Transverse colon (tissue), 4 donors: ENCODE measurements around the gene TM4SF4. TPM values are rescaled to one million over a fixed set of nuclear protein-coding genes. Genes with fewer than 3 reads are reported as not detected.

ENCODE experiments used
- DNase-seq: peaks from one replicate; pipeline ENCODE4 v3.0.0-alpha.2; 2019
- H3K27ac ChIP-seq, 4 donors: fragments of 200-600 bp; sonication (generic); 2 replicates each; pipeline ENCODE4 v1.5.1; 2016 to 2018; ENCODE audit warnings: inconsistent platforms in 4 of 4
- H3K27me3 ChIP-seq: fragments of 200-600 bp; sonication (generic); 2 replicates; pipeline ENCODE4 v1.5.1; 2017; ENCODE audit warnings: inconsistent platforms
- H3K36me3 ChIP-seq, 4 donors: fragments of 200-600 bp; sonication (generic); 2 replicates each; pipeline ENCODE4 v1.5.1; 2017 to 2019; ENCODE audit warnings: inconsistent platforms in 4 of 4
- H3K4me1 ChIP-seq, 4 donors: fragments of 200-600 bp; sonication (generic); 2 replicates each; pipeline ENCODE4 v1.5.1; 2017 to 2020; ENCODE audit warnings: inconsistent platforms in 4 of 4
- H3K4me3 ChIP-seq, 4 donors: fragments of 200-600 bp; sonication (generic); 1 replicate in 1 of 4; 2 replicates in 3 of 4; pipeline versions ENCODE4 v1.5.1 to v1.6.1; 2017 to 2019; ENCODE audit warnings: inconsistent platforms in 4 of 4
- H3K9me3 ChIP-seq, 2 donors: fragments of 200-600 bp; sonication (generic); 2 replicates each; pipeline ENCODE4 v1.5.1; 2017 to 2019; ENCODE audit warnings: inconsistent platforms in 2 of 2
- EP300 ChIP-seq: sonication (generic); formaldehyde crosslinking; IDR thresholded peaks from one replicate; pipeline ENCODE4 v1.6.1; 2017; ENCODE audit warnings: antibody characterized with exemption, low read depth
- POLR2A ChIP-seq: fragments of 450-650 bp; IDR thresholded peaks from one replicate; pipeline ENCODE4 v1.6.1; 2016; ENCODE audit warnings: antibody characterized with exemption, mild to moderate bottlenecking, moderate library complexity
- POLR2AphosphoS5 ChIP-seq, 3 donors: sonication (generic); formaldehyde crosslinking; IDR thresholded peaks; one replicate each; pipeline ENCODE4 v1.6.1; 2016; ENCODE audit warnings: antibody characterized with exemption in 3 of 3
- WGBS, 2 donors: methylation state at CpG; one replicate each; pipeline ENCODE4 v1.1.5; 2018; ENCODE audit warnings: low coverage in 1 of 2; 5-methylcytosine and 5-hydroxymethylcytosine counted together
- in situ Hi-C, 4 donors: fragments of 200-750 bp; cut with MboI; loops; one replicate each; pipeline versions ENCODE4 v1.15.0 to v1.15.1; 2017; ENCODE audit warnings: low sequenced_read_pairs in 3 of 4, low pct_ligation_motif_present in 1 of 4, low pct_unique_long_range_greater_than_20kb in 1 of 4
- intact Hi-C: fragments of 100-400 bp; cut with DNase I; formaldehyde crosslinking; loops from one replicate; pipeline ENCODE4 v1.15.1; 2023; ENCODE audit warnings: low total_unique reads
- total RNA-seq, 4 donors: library from RNA; depleted of rRNA; stranded (reverse); fragments of >200 nt; gene quantifications; one replicate each; pipeline ENCODE4 v1.1.0, GENCODE V29; 2016
- TF ChIP-seq, protein P1 (sequence below), 5 experiments: fragments of 200-600 bp in 3 of 5; fragments of 450-650 bp in 2 of 5; sonication (generic) in 3 of 5; IDR thresholded peaks; 1 replicate in 2 of 5; 2 replicates in 3 of 5; pipeline ENCODE4 v1.5.1; 2016 to 2017; ENCODE audit warnings: antibody characterized with exemption in 5 of 5, inconsistent platforms in 3 of 5, mild to moderate bottlenecking in 2 of 5, moderate library complexity in 1 of 5

Gene TM4SF4
- total RNA-seq, 4 donors from 2014 or later: 0.95 to 3.1 TPM; not detected in 2

GRCh38 chr3:149486726-149487125 is 12.2 kb downstream of the TM4SF4 start:
- Histone ChIP-seq H3K4me3 (no peak overlapping the region), H3K36me3 (no peaks in the 10 kb centered on the region), H3K9me3 (no peaks in the 10 kb centered on the region), H3K27me3 (no peaks in the 10 kb centered on the region), H3K4me1 (no peaks in the 10 kb centered on the region), H3K27ac (no peak overlapping the region)
- TF ChIP-seq EP300: no peak
- TF ChIP-seq POLR2A: no peak
- TF ChIP-seq, protein P1, sequence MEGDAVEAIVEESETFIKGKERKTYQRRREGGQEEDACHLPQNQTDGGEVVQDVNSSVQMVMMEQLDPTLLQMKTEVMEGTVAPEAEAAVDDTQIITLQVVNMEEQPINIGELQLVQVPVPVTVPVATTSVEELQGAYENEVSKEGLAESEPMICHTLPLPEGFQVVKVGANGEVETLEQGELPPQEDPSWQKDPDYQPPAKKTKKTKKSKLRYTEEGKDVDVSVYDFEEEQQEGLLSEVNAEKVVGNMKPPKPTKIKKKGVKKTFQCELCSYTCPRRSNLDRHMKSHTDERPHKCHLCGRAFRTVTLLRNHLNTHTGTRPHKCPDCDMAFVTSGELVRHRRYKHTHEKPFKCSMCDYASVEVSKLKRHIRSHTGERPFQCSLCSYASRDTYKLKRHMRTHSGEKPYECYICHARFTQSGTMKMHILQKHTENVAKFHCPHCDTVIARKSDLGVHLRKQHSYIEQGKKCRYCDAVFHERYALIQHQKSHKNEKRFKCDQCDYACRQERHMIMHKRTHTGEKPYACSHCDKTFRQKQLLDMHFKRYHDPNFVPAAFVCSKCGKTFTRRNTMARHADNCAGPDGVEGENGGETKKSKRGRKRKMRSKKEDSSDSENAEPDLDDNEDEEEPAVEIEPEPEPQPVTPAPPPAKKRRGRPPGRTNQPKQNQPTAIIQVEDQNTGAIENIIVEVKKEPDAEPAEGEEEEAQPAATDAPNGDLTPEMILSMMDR (IDR thresholded peaks at IDR 0.05): no peak
- TF ChIP-seq POLR2AphosphoS5 (IDR thresholded peaks at IDR 0.05): no peak
- WGBS, 2 donors: 76 to 85% methylated on average over 4 to 5 of the region's 5 CpGs
- in situ Hi-C loops: loop anchor here (10.0 to 25.0 kb wide), 3 partner anchors 132 to 524 kb away; no protein-coding TSS in a partner anchor
- no peak for DNase-seq
- intact Hi-C loops: no loop called here

DNA sequence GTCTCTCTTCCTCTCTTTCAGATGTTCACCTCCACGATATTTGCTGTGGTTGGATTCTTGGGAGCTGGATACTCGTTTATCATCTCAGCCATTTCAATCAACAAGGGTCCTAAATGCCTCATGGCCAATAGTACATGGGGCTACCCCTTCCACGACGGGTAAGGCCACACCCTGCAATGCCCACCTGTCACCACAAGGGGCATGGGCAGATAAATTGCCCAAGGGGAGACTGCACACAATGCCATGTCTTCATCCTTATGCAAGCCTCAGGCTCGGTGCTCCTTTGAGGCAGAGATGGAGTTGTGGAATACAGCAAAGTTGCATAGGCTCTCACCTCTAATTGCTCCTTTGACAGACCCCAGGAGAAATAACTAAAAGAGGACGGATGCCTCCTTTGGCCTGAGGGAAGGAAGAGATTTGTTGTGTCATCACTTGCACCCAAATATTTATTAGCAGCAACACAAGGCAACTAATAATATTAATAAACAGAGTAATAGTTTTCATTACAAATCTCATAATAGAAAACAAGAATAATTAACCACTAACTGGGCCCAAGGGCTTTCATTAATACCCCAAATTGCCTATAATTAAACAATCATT is 13.2 kb downstream of the TM4SF4 start:
- peak; percentile 15 for DNase-seq
- 69 to 82% methylated on average over 2 to 6 of the region's 6 CpGs for WGBS, 2 donors
- TF ChIP-seq, protein P1 (IDR thresholded peaks at IDR 0.05): peak in 2 of 5 experiments; percentile 24
- TF ChIP-seq POLR2A: no peak

GRCh38 chr3:149489060-149489690 is 14.7 kb downstream of the TM4SF4 start:
- Histone ChIP-seq H3K9me3 (no peaks in the 10 kb centered on the region), H3K36me3 (no peaks in the 10 kb centered on the region), H3K27ac (no peak overlapping the region), H3K4me1 (no peaks in the 10 kb centered on the region), H3K4me3 (no peak overlapping the region), H3K27me3 (peaks cover 5% of the 10 kb centered on the region)
- 48 to 60% methylated on average over 3 to 6 of the region's 6 CpGs for WGBS, 2 donors
- intact Hi-C loops: no loop called here
- no peak for DNase-seq
- TF ChIP-seq POLR2AphosphoS5 (IDR thresholded peaks at IDR 0.05) (no peak), POLR2A (no peak)
- TF ChIP-seq, protein P1 (IDR thresholded peaks at IDR 0.05): peak in 2 of 5 experiments; percentile 16 to 17
- in situ Hi-C loops: loop anchor here (10.0 to 25.0 kb wide), 3 partner anchors 134 to 527 kb away; no protein-coding TSS in a partner anchor

More for the DNA sequence above, 13.2 kb downstream of the TM4SF4 start:
- no peaks in the 10 kb centered on the region for H3K36me3 ChIP-seq
- intact Hi-C loops (no loop called here), in situ Hi-C loops (loop anchor here (10.0 to 25.0 kb wide), 3 partner anchors 133 to 525 kb away; no protein-coding TSS in a partner anchor)
- H3K4me1 ChIP-seq: no peaks in the 10 kb centered on the region
- no peaks in the 10 kb centered on the region for H3K27me3 ChIP-seq
- no peak overlapping the region for H3K27ac ChIP-seq
- H3K4me3 ChIP-seq: no peak overlapping the region
- H3K9me3 ChIP-seq: no peaks in the 10 kb centered on the region

DNA sequence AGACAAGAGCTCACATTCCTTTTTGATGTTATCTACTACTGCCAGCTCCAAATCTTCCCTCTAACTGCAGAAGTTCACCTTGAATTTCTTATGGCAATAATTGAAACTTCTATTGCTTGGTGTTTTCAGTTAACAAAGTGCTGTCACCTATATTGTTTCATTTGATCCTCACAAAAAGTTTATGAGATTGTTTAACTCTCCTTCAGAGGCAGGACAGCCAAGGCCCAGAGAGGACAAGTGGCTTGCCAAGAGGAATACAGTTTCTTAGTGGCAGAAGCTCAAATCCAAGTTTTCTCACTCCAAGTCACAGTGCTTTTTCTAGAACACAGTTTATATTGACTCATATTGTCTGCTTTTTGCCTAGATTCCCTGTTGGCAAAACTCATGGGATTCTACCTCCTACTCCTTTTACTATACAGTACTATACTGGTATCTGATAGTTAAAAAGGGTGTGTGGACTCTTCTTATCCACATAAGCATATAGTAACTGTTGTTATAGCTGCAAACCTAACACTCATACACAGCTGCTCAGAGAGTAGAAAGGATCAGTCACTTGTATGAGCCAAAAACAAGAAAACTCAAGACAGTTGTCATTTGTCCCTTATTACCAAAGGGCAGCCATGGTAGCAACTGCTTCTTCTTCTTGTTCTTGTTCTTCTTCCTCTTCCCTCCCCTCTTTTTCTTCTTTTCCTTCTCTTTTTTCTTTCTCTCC is 15.9 kb downstream of the TM4SF4 start:
- no peak overlapping the region for H3K4me3 ChIP-seq
- no peaks in the 10 kb centered on the region for H3K36me3 ChIP-seq
- intact Hi-C loops: no loop called here
- no peaks in the 10 kb centered on the region for H3K9me3 ChIP-seq
- H3K27ac ChIP-seq: no peak overlapping the region
- DNase-seq: no peak
- no peaks in the 10 kb centered on the region for H3K4me1 ChIP-seq
- H3K27me3 ChIP-seq: peaks cover 5% of the 10 kb centered on the region
- in situ Hi-C loops: loop anchor here (25.0 kb wide), 2 partner anchors 378 to 528 kb away; no protein-coding TSS in a partner anchor
- TF ChIP-seq EP300: no peak
- no peak for TF ChIP-seq POLR2A
- no peak for TF ChIP-seq POLR2AphosphoS5 (IDR thresholded peaks at IDR 0.05)
- TF ChIP-seq, protein P1 (IDR thresholded peaks at IDR 0.05): no peak
